ENCODE data around the gene CDCP2. TPM values are rescaled to one million over a fixed set of nuclear protein-coding genes. Genes with fewer than 3 reads are reported as not detected.
"Not testable (repeated sequence)": the region's sequence is repeated elsewhere in the genome, so short reads cannot be mapped to it uniquely, and the experiment has no call there.

CDCP2 gene
- total RNA-seq, 1 donor from 2014 or later, result under 0.01 TPM

- no peak for DNase-seq (ENCODE audit: low read depth in 2 of 2)
These were observed 15.6 kb upstream of the CDCP2 start for GRCh38 chr1:54168206-54168965.

GRCh38 chr1:54167422-54168139 is 14.8 kb upstream of the CDCP2 start:
- peak in 1 of 2 donors; percentile 13 for DNase-seq (ENCODE audit: low read depth in 2 of 2)

GRCh38 chr1:54166357-54166756 is 13.6 kb upstream of the CDCP2 start:
- DNase-seq (ENCODE audit: low read depth in 2 of 2), result not testable (repeated sequence)

GRCh38 chr1:54165146-54165545 is 12.3 kb upstream of the CDCP2 start:
- no peak for DNase-seq (ENCODE audit: low read depth in 2 of 2)

GRCh38 chr1:54163573-54163972 is 10.8 kb upstream of the CDCP2 start:
- no peak for DNase-seq (ENCODE audit: low read depth in 2 of 2)

GRCh38 chr1:54163051-54163450 is 10.3 kb upstream of the CDCP2 start:
- no peak for DNase-seq (ENCODE audit: low read depth in 2 of 2)

GRCh38 chr1:54161495-54162168 is 8.8 kb upstream of the CDCP2 start:
- no peak for DNase-seq (ENCODE audit: low read depth in 2 of 2)

- no peak for DNase-seq (ENCODE audit: low read depth in 2 of 2)
These were observed 7.6 kb upstream of the CDCP2 start for GRCh38 chr1:54160351-54160750.

GRCh38 chr1:54159733-54160316 is 7.0 kb upstream of the CDCP2 start:
- DNase-seq (ENCODE audit: low read depth in 2 of 2), result no peak

- DNase-seq (ENCODE audit: low read depth in 2 of 2), result no peak
These were observed 5.3 kb upstream of the CDCP2 start for GRCh38 chr1:54158071-54158470.

- no peak for DNase-seq (ENCODE audit: low read depth in 2 of 2)
These were observed 4.6 kb upstream of the CDCP2 start for GRCh38 chr1:54157401-54157800.

GRCh38 chr1:54156986-54157385 is 4.2 kb upstream of the CDCP2 start:
- DNase-seq (ENCODE audit: low read depth in 2 of 2), result no peak

GRCh38 chr1:54156201-54156600 is 3.4 kb upstream of the CDCP2 start:
- DNase-seq (ENCODE audit: low read depth in 2 of 2), result no peak

- peak in 1 of 2 donors; percentile 30 for DNase-seq (ENCODE audit: low read depth in 2 of 2)
These were observed 987 bp upstream of the CDCP2 start for GRCh38 chr1:54153535-54154439.

- no peak for DNase-seq (ENCODE audit: low read depth in 2 of 2)
These were observed 1.8 kb downstream of the CDCP2 start for GRCh38 chr1:54151013-54151412.

GRCh38 chr1:54149734-54150133 is 3.1 kb downstream of the CDCP2 start:
- no peak for DNase-seq (ENCODE audit: low read depth in 2 of 2)

- no peak for DNase-seq (ENCODE audit: low read depth in 2 of 2)
These were observed 8.4 kb downstream of the CDCP2 start for GRCh38 chr1:54144366-54144765.

GRCh38 chr1:54142146-54142900 is 10.5 kb downstream of the CDCP2 start:
- no peak for DNase-seq (ENCODE audit: low read depth in 2 of 2)

- DNase-seq (ENCODE audit: low read depth in 2 of 2), result no peak
These were observed 13.1 kb downstream of the CDCP2 start for GRCh38 chr1:54139711-54140110.

GRCh38 chr1:54138994-54139393 is 13.8 kb downstream of the CDCP2 start:
- DNase-seq (ENCODE audit: low read depth in 2 of 2), result no peak

Measured in lung microvascular endothelial cell (primary cell).